Measurements from ENCODE around the gene ERCC2. TPM values are rescaled to one million over a fixed set of nuclear protein-coding genes. Genes with fewer than 3 reads are reported as not detected.
A peak's percentile ranks its signal among the peaks of the same experiment; 100 is the strongest.
"Not testable (repeated sequence)": the region's sequence is repeated elsewhere in the genome, so short reads cannot be mapped to it uniquely, and the experiment has no call there.

ERCC2 gene
- 45.8 TPM for polyA plus RNA-seq (2013, experiment 1 of 2)
- polyA plus RNA-seq (2013, experiment 2 of 2): 43.3 TPM

- Histone ChIP-seq H3K27me3 (ENCODE audit: insufficient read depth, low read length) (no peaks in the 10 kb centered on the region), H3K9ac (ENCODE audit: low read depth, low read length) (peak within 1 kb of the TSS; percentile 74), H3K27ac (ENCODE audit: low read depth, low read length) (peak within 1 kb of the TSS; percentile 61), H3K9me3 (ENCODE audit: insufficient read depth, low read depth, low read length) (no peaks in the 10 kb centered on the region), H3K36me3 (ENCODE audit: insufficient read depth, low read length) (peaks cover 28% of the 10 kb centered on the region), H3K4me3 (ENCODE audit: low read length) (peak within 1 kb of the TSS; percentile 91), H3K4me1 (ENCODE audit: insufficient read depth, low read length) (peaks cover 5% of the 10 kb centered on the region; the same call in 1 of the 2 replicates)
- WGBS: 5% methylated on average over 55 of the region's 55 CpGs
Measured at GRCh38 chr19:45370410-45371204, at the start of gene ERCC2. TSS of gene ERCC2 (minus strand) at chr19:45370573. CDS start at chr19:45370540, 33 bp downstream.

DNA sequence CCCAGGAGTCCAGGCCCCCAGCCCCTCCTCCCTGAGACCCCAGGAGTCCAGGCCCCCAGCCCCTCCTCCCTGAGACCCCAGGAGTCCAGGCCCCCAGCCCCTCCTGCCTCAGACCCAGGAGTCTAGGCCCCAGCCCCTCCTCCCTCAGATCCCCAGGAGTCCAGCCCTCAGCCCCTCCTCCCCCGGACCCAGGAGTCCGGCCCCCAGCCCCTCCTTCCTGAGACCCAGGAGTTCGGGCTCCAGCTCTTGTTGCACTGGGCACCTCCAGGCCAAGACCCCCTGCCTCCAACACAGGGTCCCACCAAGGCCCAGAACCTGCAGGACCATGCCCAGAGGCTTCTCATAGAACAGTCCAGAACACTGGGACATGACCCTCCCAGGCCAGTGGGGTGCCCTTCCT, 49.5 kb upstream of the ERCC2 start:
- Histone ChIP-seq H3K27ac (ENCODE audit: low read depth, low read length) (no peak overlapping the region), H3K36me3 (ENCODE audit: insufficient read depth, low read length) (peaks cover 46% of the 10 kb centered on the region), H3K9me3 (ENCODE audit: insufficient read depth, low read depth, low read length) (no peaks in the 10 kb centered on the region), H3K27me3 (ENCODE audit: insufficient read depth, low read length) (no peaks in the 10 kb centered on the region), H3K4me3 (ENCODE audit: low read length) (no peak overlapping the region), H3K9ac (ENCODE audit: low read depth, low read length) (no peak overlapping the region), H3K4me1 (ENCODE audit: insufficient read depth, low read length) (peaks cover 4% of the 10 kb centered on the region; the same call in 1 of the 2 replicates)
- WGBS: 82% methylated on average over 3 of the region's 3 CpGs

DNA sequence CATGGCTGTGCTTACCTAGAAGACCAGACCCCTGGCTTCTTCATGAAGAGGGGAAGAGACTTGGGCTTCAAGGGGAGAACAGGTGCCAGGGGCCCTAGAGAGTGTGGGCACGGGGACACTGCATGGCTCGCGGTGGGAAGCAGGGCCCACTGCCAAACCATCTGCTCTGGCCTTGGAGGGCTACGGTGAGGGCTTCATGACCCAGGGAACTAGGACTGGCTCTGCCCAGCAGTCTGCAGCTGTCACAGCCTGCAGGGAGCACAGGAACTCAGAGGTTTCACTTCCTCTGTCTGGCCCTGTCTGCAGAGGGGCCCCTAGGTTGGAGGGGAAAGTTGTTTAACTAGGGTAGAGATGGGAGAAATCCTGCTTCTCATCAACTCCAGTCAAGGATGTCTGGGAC, 49.0 kb upstream of the ERCC2 start:
- Histone ChIP-seq H3K4me1 (ENCODE audit: insufficient read depth, low read length) (no peaks in the 10 kb centered on the region; the same call in 1 of the 2 replicates), H3K9ac (ENCODE audit: low read depth, low read length) (no peak overlapping the region), H3K9me3 (ENCODE audit: insufficient read depth, low read depth, low read length) (no peaks in the 10 kb centered on the region), H3K27ac (ENCODE audit: low read depth, low read length) (no peak overlapping the region), H3K27me3 (ENCODE audit: insufficient read depth, low read length) (no peaks in the 10 kb centered on the region), H3K4me3 (ENCODE audit: low read length) (no peak overlapping the region), H3K36me3 (ENCODE audit: insufficient read depth, low read length) (peaks cover 51% of the 10 kb centered on the region)
- WGBS: 91% methylated on average over 4 of the region's 4 CpGs

GRCh38 chr19:45418802-45419201, 48.4 kb upstream of the ERCC2 start:
- Histone ChIP-seq H3K27ac (ENCODE audit: low read depth, low read length) (no peak overlapping the region), H3K9me3 (ENCODE audit: insufficient read depth, low read depth, low read length) (no peaks in the 10 kb centered on the region), H3K9ac (ENCODE audit: low read depth, low read length) (no peak overlapping the region), H3K4me1 (ENCODE audit: insufficient read depth, low read length) (no peaks in the 10 kb centered on the region; the same call in 1 of the 2 replicates), H3K36me3 (ENCODE audit: insufficient read depth, low read length) (peaks cover 57% of the 10 kb centered on the region), H3K4me3 (ENCODE audit: low read length) (no peak overlapping the region), H3K27me3 (ENCODE audit: insufficient read depth, low read length) (no peaks in the 10 kb centered on the region)
- 98% methylated on average over 7 of the region's 9 CpGs for WGBS

- no peaks in the 10 kb centered on the region for H3K9me3 ChIP-seq (ENCODE audit: insufficient read depth, low read depth, low read length)
- H3K4me3 ChIP-seq (ENCODE audit: low read length): no peak overlapping the region
- H3K9ac ChIP-seq (ENCODE audit: low read depth, low read length): no peak overlapping the region
- H3K36me3 ChIP-seq (ENCODE audit: insufficient read depth, low read length): peaks cover 72% of the 10 kb centered on the region
- no peaks in the 10 kb centered on the region; the same call in 1 of the 2 replicates for H3K4me1 ChIP-seq (ENCODE audit: insufficient read depth, low read length)
- WGBS: 93% methylated on average over 4 of the region's 4 CpGs
- no peaks in the 10 kb centered on the region for H3K27me3 ChIP-seq (ENCODE audit: insufficient read depth, low read length)
- H3K27ac ChIP-seq (ENCODE audit: low read depth, low read length): no peak overlapping the region
Measured at GRCh38 chr19:45417151-45417550, 46.8 kb upstream of the ERCC2 start.

DNA sequence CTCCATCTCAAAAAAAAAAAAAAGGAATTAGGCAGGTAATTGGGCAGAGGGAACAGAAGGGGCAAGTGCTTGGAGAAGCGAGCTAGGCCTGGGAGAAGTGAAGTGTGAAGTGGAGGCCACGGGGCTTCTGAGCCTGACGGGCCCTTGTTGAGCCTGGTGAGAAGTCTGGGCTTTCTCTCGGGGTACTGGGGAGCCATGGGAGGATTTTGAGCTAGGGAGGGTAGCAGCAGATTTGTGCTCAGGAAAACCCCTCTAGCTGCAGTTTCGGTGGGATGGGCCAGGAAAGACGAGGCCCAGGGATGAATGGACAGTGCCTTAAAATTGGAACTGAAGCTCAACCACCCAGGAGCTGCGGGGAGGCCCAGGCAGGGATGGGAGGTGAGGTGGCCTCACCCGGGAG, 44.1 kb upstream of the ERCC2 start:
- WGBS: 95% methylated on average over 8 of the region's 8 CpGs
- H3K9ac ChIP-seq (ENCODE audit: low read depth, low read length): no peak overlapping the region
- no peaks in the 10 kb centered on the region for H3K4me1 ChIP-seq (ENCODE audit: insufficient read depth, low read length)
- no peak overlapping the region for H3K27ac ChIP-seq (ENCODE audit: low read depth, low read length)
- no peaks in the 10 kb centered on the region for H3K9me3 ChIP-seq (ENCODE audit: insufficient read depth, low read depth, low read length)
- no peaks in the 10 kb centered on the region for H3K27me3 ChIP-seq (ENCODE audit: insufficient read depth, low read length)
- peaks cover 73% of the 10 kb centered on the region for H3K36me3 ChIP-seq (ENCODE audit: insufficient read depth, low read length)
- H3K4me3 ChIP-seq (ENCODE audit: low read length): no peak overlapping the region

GRCh38 chr19:45413497-45413896, 43.1 kb upstream of the ERCC2 start:
- Histone ChIP-seq H3K4me3 (ENCODE audit: low read length) (no peak overlapping the region), H3K36me3 (ENCODE audit: insufficient read depth, low read length) (peaks cover 72% of the 10 kb centered on the region), H3K27me3 (ENCODE audit: insufficient read depth, low read length) (no peaks in the 10 kb centered on the region), H3K27ac (ENCODE audit: low read depth, low read length) (no peak overlapping the region), H3K9me3 (ENCODE audit: insufficient read depth, low read depth, low read length) (no peaks in the 10 kb centered on the region), H3K4me1 (ENCODE audit: insufficient read depth, low read length) (no peaks in the 10 kb centered on the region), H3K9ac (ENCODE audit: low read depth, low read length) (no peak overlapping the region)
- WGBS: 93% methylated on average over 6 of the region's 6 CpGs

- WGBS: 100% methylated on average over 3 of the region's 4 CpGs
- H3K9ac ChIP-seq (ENCODE audit: low read depth, low read length); H3K27ac ChIP-seq (ENCODE audit: low read depth, low read length); H3K27me3 ChIP-seq (ENCODE audit: insufficient read depth, low read length); H3K4me3 ChIP-seq (ENCODE audit: low read length); H3K4me1 ChIP-seq (ENCODE audit: insufficient read depth, low read length); H3K9me3 ChIP-seq (ENCODE audit: insufficient read depth, low read depth, low read length): not testable (repeated sequence)
- peaks cover 55% of the 10 kb centered on the region for H3K36me3 ChIP-seq (ENCODE audit: insufficient read depth, low read length)
Measured at GRCh38 chr19:45410330-45410729, 40.0 kb upstream of the ERCC2 start.

DNA sequence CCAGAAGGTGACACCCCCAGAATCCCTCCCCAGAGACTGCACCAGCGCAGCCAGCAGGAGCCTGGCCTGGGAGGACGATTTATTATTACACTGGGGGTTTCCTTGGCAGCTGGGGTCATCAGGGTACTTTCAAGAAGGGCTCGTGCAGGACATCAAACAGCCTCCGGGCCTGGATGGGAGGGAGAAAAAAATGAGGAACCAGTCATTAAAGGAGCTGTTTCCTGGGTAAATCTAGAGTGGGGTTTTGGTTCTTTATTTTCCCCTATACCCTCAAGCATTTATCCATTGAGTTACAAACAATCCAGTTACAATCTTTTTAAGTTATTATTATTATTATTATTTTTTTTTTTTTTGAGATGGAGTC, 39.2 kb upstream of the ERCC2 start:
- Histone ChIP-seq H3K36me3 (ENCODE audit: insufficient read depth, low read length) (peaks cover 51% of the 10 kb centered on the region), H3K9me3 (ENCODE audit: insufficient read depth, low read depth, low read length) (no peaks in the 10 kb centered on the region), H3K27ac (ENCODE audit: low read depth, low read length) (no peak overlapping the region), H3K9ac (ENCODE audit: low read depth, low read length) (no peak overlapping the region), H3K4me1 (ENCODE audit: insufficient read depth, low read length) (peaks cover 3% of the 10 kb centered on the region; the same call in 1 of the 2 replicates), H3K27me3 (ENCODE audit: insufficient read depth, low read length) (no peaks in the 10 kb centered on the region), H3K4me3 (ENCODE audit: low read length) (no peak overlapping the region)
- 89% methylated on average over 4 of the region's 4 CpGs for WGBS

- Histone ChIP-seq H3K36me3 (ENCODE audit: insufficient read depth, low read length) (peaks cover 46% of the 10 kb centered on the region), H3K4me1 (ENCODE audit: insufficient read depth, low read length) (peaks cover 3% of the 10 kb centered on the region; the same call in 1 of the 2 replicates)
Measured at GRCh38 chr19:45408830-45409556, 38.6 kb upstream of the ERCC2 start.

DNA sequence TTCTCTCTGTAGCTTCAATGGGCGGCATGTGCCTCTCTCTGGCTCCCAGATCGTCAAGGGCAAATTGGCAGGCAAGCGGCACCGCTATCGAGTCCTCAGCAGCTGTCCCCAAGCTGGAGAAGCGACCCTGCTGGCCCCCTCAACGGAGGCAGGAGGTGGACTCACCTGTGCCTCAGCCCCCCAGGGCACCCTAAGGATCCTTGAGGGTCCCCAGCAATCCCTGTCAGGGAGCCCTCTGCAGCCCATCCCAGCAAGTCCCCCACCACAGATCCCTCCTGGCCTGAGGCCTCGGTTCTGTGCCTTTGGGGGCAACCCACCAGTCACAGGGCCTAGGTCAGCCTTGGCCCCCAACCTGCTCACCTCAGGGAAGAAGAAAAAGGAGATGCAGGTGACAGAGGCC, 37.7 kb upstream of the ERCC2 start:
- no peak overlapping the region for H3K27ac ChIP-seq (ENCODE audit: low read depth, low read length)
- no peaks in the 10 kb centered on the region for H3K9me3 ChIP-seq (ENCODE audit: insufficient read depth, low read depth, low read length)
- no peak overlapping the region for H3K4me3 ChIP-seq (ENCODE audit: low read length)
- H3K27me3 ChIP-seq (ENCODE audit: insufficient read depth, low read length): peaks cover 3% of the 10 kb centered on the region; the same call in 1 of the 2 replicates
- whole genome bisulfite sequencing: 94% methylated on average over 8 of the region's 8 CpGs
- H3K9ac ChIP-seq (ENCODE audit: low read depth, low read length): no peak overlapping the region
- peaks cover 10% of the 10 kb centered on the region for H3K4me1 ChIP-seq (ENCODE audit: insufficient read depth, low read length)
- H3K36me3 ChIP-seq (ENCODE audit: insufficient read depth, low read length): peaks cover 37% of the 10 kb centered on the region

More at GRCh38 chr19:45408830-45409556, 38.6 kb upstream of the ERCC2 start:
- Histone ChIP-seq H3K9me3 (ENCODE audit: insufficient read depth, low read depth, low read length) (no peaks in the 10 kb centered on the region), H3K4me3 (ENCODE audit: low read length) (no peak overlapping the region), H3K9ac (ENCODE audit: low read depth, low read length) (no peak overlapping the region), H3K27ac (ENCODE audit: low read depth, low read length) (no peak overlapping the region), H3K27me3 (ENCODE audit: insufficient read depth, low read length) (no peaks in the 10 kb centered on the region)
- WGBS: 92% methylated on average over 15 of the region's 15 CpGs

All from HUES64 (cell line).